Amygdala (tissue), 56 donors: ENCODE measurements around the gene TMEM120A.

Experiments
- DNase-seq, 56 donors: peaks; one replicate each; lab custom pipeline; 2025; lab: John Stamatoyannopoulos, UW

Gene TMEM120A

GRCh38 chr7:75962607-75963380 lies 31.6 kb downstream of the TMEM120A start:
- DNase-seq: no peak

- no peak for DNase-seq
Measured at GRCh38 chr7:75961218-75961617, 33.2 kb downstream of the TMEM120A start.

- DNase-seq: no peak
Measured at GRCh38 chr7:75960372-75960771, 34.0 kb downstream of the TMEM120A start.

GRCh38 chr7:75958802-75959543 lies 35.4 kb downstream of the TMEM120A start:
- no peak for DNase-seq

GRCh38 chr7:75957021-75957736 lies 37.2 kb downstream of the TMEM120A start:
- DNase-seq: no peak

- peak in 1 of 56 donors; percentile 16 for DNase-seq
Measured at GRCh38 chr7:75955331-75955955, 39.0 kb downstream of the TMEM120A start.

- peak in 1 of 56 donors; percentile 15 for DNase-seq
Measured at GRCh38 chr7:75953931-75954330, 40.5 kb downstream of the TMEM120A start.

- DNase-seq: no peak
Measured at GRCh38 chr7:75953431-75953830, 41.0 kb downstream of the TMEM120A start.

GRCh38 chr7:75951506-75951905 lies 42.9 kb downstream of the TMEM120A start:
- peak in 2 of 56 donors; percentile 12 to 20 for DNase-seq

- no peak for DNase-seq
Measured at GRCh38 chr7:75950111-75950681, 44.2 kb downstream of the TMEM120A start.

GRCh38 chr7:75948179-75948578 lies 46.2 kb downstream of the TMEM120A start:
- DNase-seq: no peak

- DNase-seq: no peak
Measured at GRCh38 chr7:75946207-75946855, 48.1 kb downstream of the TMEM120A start.

GRCh38 chr7:75945297-75946168 lies 48.9 kb downstream of the TMEM120A start:
- DNase-seq: no peak

GRCh38 chr7:75944507-75944906 lies 49.9 kb downstream of the TMEM120A start:
- no peak for DNase-seq

GRCh38 chr7:75943864-75944263 lies 50.5 kb downstream of the TMEM120A start:
- DNase-seq: no peak

- no peak for DNase-seq
Measured at GRCh38 chr7:75938921-75939320, 55.5 kb downstream of the TMEM120A start.

GRCh38 chr7:75937958-75938786 lies 56.2 kb downstream of the TMEM120A start:
- peak in 49 of 56 donors; percentile 5 to 82 (median 51) for DNase-seq
